Measurements from ENCODE around the gene TNK2. TPM values are rescaled to one million over a fixed set of nuclear protein-coding genes. Genes with fewer than 3 reads are reported as not detected.
A peak's percentile ranks its signal among the peaks of the same experiment; 100 is the strongest.

The TNK2 gene
- total and polyA plus RNA-seq, 2 of the 8 experiments (the other 6 are each of a cell fraction or from before 2014, with no cell fraction given): 10.4 to 33.9 TPM

DNA sequence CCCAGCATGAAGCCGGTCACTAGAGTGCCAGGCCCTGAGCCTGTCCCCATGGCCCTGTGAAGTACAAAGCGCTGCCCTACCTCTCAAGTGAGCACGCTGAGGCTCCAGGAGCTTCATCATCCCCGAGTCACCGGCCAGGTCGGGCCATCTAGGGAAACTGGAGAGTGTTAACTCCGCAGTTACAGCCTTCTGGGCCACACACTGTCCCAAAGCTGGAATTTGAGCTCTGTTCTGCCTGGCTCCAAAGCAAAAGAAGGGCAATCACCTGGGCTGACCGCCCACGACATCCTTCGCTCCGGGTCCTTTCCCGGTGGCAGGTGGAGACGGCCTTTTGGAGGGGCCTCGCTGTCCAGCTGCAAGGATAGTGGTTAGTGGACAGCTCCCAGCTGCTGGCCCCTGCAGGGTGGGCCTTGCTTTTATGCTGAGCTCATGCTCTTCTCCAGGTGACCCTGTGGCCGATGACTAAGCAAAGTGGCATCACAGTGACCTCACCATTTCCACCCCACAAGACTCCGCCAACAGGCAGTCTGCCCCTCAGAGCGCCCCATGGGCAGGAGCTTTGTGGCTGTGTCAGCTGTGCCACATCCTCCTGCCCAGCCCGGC is 93.1 kb downstream of the TNK2 start:
- Histone ChIP-seq H4K91ac (replicated peaks; ENCODE audit: insufficient read length, low read length) (no peak overlapping the region), H3K27me3 (replicated peaks in 1 of 4; ENCODE audit: control insufficient read depth in 3 of 4, extremely low read depth in 1 of 4, insufficient read depth in 3 of 4, low read length in 3 of 4) (no peaks in the 10 kb centered on the region; a peak in 1 of 7 replicates), H2BK5ac (ENCODE audit: low read depth, low read length) (no peak overlapping the region), H4K20me1 (replicated peaks in 1 of 2; ENCODE audit: control insufficient read depth in 1 of 2, insufficient read depth in 2 of 2, low read length in 2 of 2) (no peaks in the 10 kb centered on the region), H3K4me1 (replicated peaks in 1 of 4; ENCODE audit: control insufficient read depth in 3 of 4, insufficient read depth in 4 of 4, low read length in 3 of 4) (peaks cover 0 to 10% (median 5%) of the 10 kb centered on the region in 4 experiments; a peak in 6 of 7 replicates), H3K4ac (replicated peaks; ENCODE audit: insufficient read length, low read depth, low read length) (no peak overlapping the region), H3K18ac (ENCODE audit: extremely low read depth, low read length) (no peak overlapping the region; the same call in 1 of the 2 replicates), H4K5ac (ENCODE audit: insufficient read length, low read depth, low read length) (no peak overlapping the region), H2AFZ (ENCODE audit: low read length) (no peak overlapping the region), H3K36me3 (ENCODE audit: control insufficient read depth in 2 of 4, insufficient read depth in 4 of 4, low read length in 3 of 4) (no peaks in the 10 kb centered on the region), H2BK20ac (ENCODE audit: low read length) (no peak overlapping the region), H3K23ac (ENCODE audit: insufficient read length) (no peak overlapping the region), H3K4me2 (ENCODE audit: insufficient read depth in 1 of 2, low read depth in 2 of 2, low read length in 2 of 2) (no peak overlapping the region), H3K56ac (replicated peaks; ENCODE audit: insufficient read length, low read depth, low read length) (no peak overlapping the region), H3K4me3 (ENCODE audit: extremely low read depth in 1 of 4, insufficient read depth in 2 of 4, low read depth in 3 of 4, low read length in 4 of 4) (no peak overlapping the region), H3K23me2 (ENCODE audit: low read depth, low read length) (peaks cover 4% of the 10 kb centered on the region; the same call in 1 of the 2 replicates), H3K14ac (ENCODE audit: insufficient read length) (no peak overlapping the region), H2BK120ac (replicated peaks; ENCODE audit: low read depth, low read length) (no peak overlapping the region), H4K8ac (ENCODE audit: extremely low read depth, insufficient read depth, low read length) (no peak overlapping the region), H3K9ac (replicated peaks in 1 of 4; ENCODE audit: extremely low read depth in 1 of 4, low read depth in 3 of 4, low read length in 3 of 4) (no peak overlapping the region), H2BK15ac (ENCODE audit: low read length) (0 out of 2 replicates have a peak overlapping the region, but pooled peaks have one; percentile 46), H3K79me1 (ENCODE audit: low read depth, low read length) (no peaks in the 10 kb centered on the region), H2AK5ac (ENCODE audit: low read depth, low read length) (no peak overlapping the region), H3K9me3 (ENCODE audit: insufficient read depth in 2 of 2, low read depth in 1 of 2, low read length in 1 of 2) (no peaks in the 10 kb centered on the region), H3K79me2 (ENCODE audit: control insufficient read depth in 1 of 2, insufficient read depth in 2 of 2, low read length in 2 of 2) (no peaks in the 10 kb centered on the region), H3K27ac (ENCODE audit: low read depth, low read length) (no peak overlapping the region), H2BK12ac (ENCODE audit: low read depth, low read length) (peak overlapping the region; percentile 1; the same call in 1 of the 2 replicates)
- POLR2A ChIA-PET (ENCODE audit: partially characterized antibody): interaction anchor here (0.7 to 2.2 kb wide), 4 partner anchors 9 to 60 kb away, joined by 3 to 8 read pairs (median 5); no protein-coding TSS in a partner anchor
- DNase-seq (ENCODE audit: low read depth in 1 of 2, low spot score in 2 of 2): no peak
- TF ChIP-seq MAFK (IDR thresholded peaks at IDR 0.05; ENCODE audit: low read depth, low read length): peak; percentile 43; the same call in 1 of the 2 replicates
- TF ChIP-seq BACH1 (IDR thresholded peaks at IDR 0.05; ENCODE audit: low read length): peak; percentile 66
- no peak for TF ChIP-seq SAP30 (IDR thresholded peaks at IDR 0.05; ENCODE audit: insufficient read depth, insufficient replicate concordance, low read length)
- FAIRE-seq: no peak
- CTCF ChIA-PET (ENCODE audit: partially characterized antibody): interaction anchor here (1.0 to 13.5 kb wide), 5 partner anchors 10 to 79 kb away, joined by 3 to 116 read pairs (median 4); no protein-coding TSS in a partner anchor
- 89% methylated on average over 18 of the region's 18 CpGs; no CpG with 5 or more reads in 1 of the 2 experiments for WGBS, 2 experiments (ENCODE audit: extremely low coverage in 1 of 2, insufficient coverage in 1 of 2, insufficient read length in 1 of 2, insufficient replicate concordance in 2 of 2, low coverage in 1 of 2, low lambda C conversion rate in 2 of 2, missing lambda C conversion rate in 1 of 2)
